DND-41 (cell line): ENCODE measurements around the gene PKN3.
A peak's percentile ranks its signal among the peaks of the same experiment; 100 is the strongest.
"Not testable (repeated sequence)": the region's sequence is repeated elsewhere in the genome, so short reads cannot be mapped to it uniquely, and the experiment has no call there.

Source experiments
- ATAC-seq: fragments of 200-7000 bp; cut with Tn5 transposase; 3 replicates; pipeline ENCODE4 v1.9.1; 2021; ENCODE audit warnings: low read depth; ENCODE audit not compliant: insufficient read depth
- DNase-seq: peaks from one replicate; pipeline ENCODE4 v3.0.0-alpha.2; 2020
- H2AFZ ChIP-seq: 2 replicates; pipeline ENCODE4 v1.6.0; 2012; ENCODE audit warnings: low read depth, low read length
- H3K27ac ChIP-seq: 2 replicates; pipeline ENCODE4 v1.5.1; 2012; ENCODE audit warnings: low read length, inconsistent platforms
- H3K27me3 ChIP-seq: fragments of 200-600 bp; sonication (generic); 2 replicates; pipeline ENCODE4 v1.6.0; 2012; ENCODE audit warnings: low read length, mild to moderate bottlenecking, inconsistent platforms; ENCODE audit not compliant: insufficient read depth, poor library complexity
- H3K36me3 ChIP-seq: 2 replicates; pipeline ENCODE4 v1.5.1; 2012; ENCODE audit warnings: low read length, inconsistent platforms; ENCODE audit not compliant: insufficient read depth
- H3K4me1 ChIP-seq: 2 replicates; pipeline ENCODE4 v1.5.1; 2012; ENCODE audit warnings: mild to moderate bottlenecking, low read length; ENCODE audit not compliant: insufficient read depth
- H3K4me2 ChIP-seq: 2 replicates; pipeline ENCODE4 v1.6.0; 2012; ENCODE audit warnings: mild to moderate bottlenecking, moderate library complexity, low read length, inconsistent platforms; ENCODE audit not compliant: insufficient read depth
- H3K4me3 ChIP-seq, 2 experiments: fragments of 200-600 bp in 1 of 2; shearing (Covaris generic) in 1 of 2; 2 replicates each; pipeline ENCODE4 v1.5.1; 2012 to 2016; ENCODE audit warnings: inconsistent platforms in 2 of 2, low read length in 2 of 2, mild to moderate bottlenecking in 2 of 2, low read depth in 1 of 2, moderate library complexity in 1 of 2
- H3K79me2 ChIP-seq: 2 replicates; pipeline ENCODE4 v1.6.0; 2012; ENCODE audit warnings: low read length, inconsistent platforms; ENCODE audit not compliant: insufficient read depth
- H3K9ac ChIP-seq: 2 replicates; pipeline ENCODE4 v1.6.0; 2012; ENCODE audit warnings: low read depth, mild to moderate bottlenecking, inconsistent platforms, low read length, moderate library complexity
- H3K9me3 ChIP-seq: 2 replicates; pipeline ENCODE4 v1.5.1; 2012; ENCODE audit warnings: low read length, moderate library complexity, mild to moderate bottlenecking, inconsistent platforms; ENCODE audit not compliant: insufficient read depth, severe bottlenecking
- H4K20me1 ChIP-seq: 2 replicates; pipeline ENCODE4 v1.6.0; 2012; ENCODE audit warnings: low read length; ENCODE audit not compliant: insufficient read depth
- EZH2 ChIP-seq: IDR thresholded peaks from 3 replicates; pipeline ENCODE4 v1.6.1; 2012; ENCODE audit warnings: borderline replicate concordance, low read depth, mild to moderate bottlenecking, moderate library complexity, low read length, inconsistent platforms; ENCODE audit not compliant: severe bottlenecking
- TF ChIP-seq, protein P1 (sequence below): IDR thresholded peaks from 2 replicates; pipeline ENCODE4 v1.5.1; 2012; ENCODE audit warnings: borderline replicate concordance, low read length, moderate library complexity, mild to moderate bottlenecking; ENCODE audit not compliant: poor library complexity, severe bottlenecking; ENCODE audit errors: extremely low read depth

Gene PKN3

DNA sequence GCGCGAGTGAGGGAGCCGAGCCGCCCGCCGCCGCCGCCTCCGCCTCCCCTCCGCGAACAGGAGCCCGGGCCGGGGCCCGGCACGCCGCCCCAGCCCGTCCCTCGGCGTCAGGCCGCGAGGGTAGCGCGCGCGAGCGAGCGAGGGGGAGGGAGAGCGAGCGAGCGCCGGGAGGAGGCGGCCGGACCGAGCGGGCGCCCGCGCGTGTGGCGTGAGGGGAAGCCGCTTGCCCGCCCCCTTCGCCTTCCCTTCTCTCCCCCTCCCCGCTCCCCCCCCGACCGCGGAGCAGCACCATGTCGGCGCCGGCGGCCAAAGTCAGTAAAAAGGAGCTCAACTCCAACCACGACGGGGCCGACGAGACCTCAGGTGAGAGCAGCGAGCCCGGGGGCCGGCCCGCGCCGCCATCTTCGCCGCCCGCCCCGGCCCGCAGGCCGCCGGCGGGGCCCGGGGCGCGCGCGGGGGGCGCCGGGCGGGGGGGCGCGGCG is 13.0 kb upstream of the PKN3 start:
- H3K4me2 ChIP-seq = no peak overlapping the region
- H2AFZ ChIP-seq = no peak overlapping the region
- H3K9ac ChIP-seq = peak overlapping the region; percentile 84
- TF ChIP-seq EZH2 = no peak
- TF ChIP-seq, protein P1, sequence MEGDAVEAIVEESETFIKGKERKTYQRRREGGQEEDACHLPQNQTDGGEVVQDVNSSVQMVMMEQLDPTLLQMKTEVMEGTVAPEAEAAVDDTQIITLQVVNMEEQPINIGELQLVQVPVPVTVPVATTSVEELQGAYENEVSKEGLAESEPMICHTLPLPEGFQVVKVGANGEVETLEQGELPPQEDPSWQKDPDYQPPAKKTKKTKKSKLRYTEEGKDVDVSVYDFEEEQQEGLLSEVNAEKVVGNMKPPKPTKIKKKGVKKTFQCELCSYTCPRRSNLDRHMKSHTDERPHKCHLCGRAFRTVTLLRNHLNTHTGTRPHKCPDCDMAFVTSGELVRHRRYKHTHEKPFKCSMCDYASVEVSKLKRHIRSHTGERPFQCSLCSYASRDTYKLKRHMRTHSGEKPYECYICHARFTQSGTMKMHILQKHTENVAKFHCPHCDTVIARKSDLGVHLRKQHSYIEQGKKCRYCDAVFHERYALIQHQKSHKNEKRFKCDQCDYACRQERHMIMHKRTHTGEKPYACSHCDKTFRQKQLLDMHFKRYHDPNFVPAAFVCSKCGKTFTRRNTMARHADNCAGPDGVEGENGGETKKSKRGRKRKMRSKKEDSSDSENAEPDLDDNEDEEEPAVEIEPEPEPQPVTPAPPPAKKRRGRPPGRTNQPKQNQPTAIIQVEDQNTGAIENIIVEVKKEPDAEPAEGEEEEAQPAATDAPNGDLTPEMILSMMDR = no peak
- peaks cover 44% of the 10 kb centered on the region for H3K36me3 ChIP-seq
- H4K20me1 ChIP-seq = peaks cover 31% of the 10 kb centered on the region
- H3K79me2 ChIP-seq = peaks cover 46% of the 10 kb centered on the region
- H3K9me3 ChIP-seq = no peaks in the 10 kb centered on the region
- no peaks in the 10 kb centered on the region for H3K27me3 ChIP-seq
- H3K27ac ChIP-seq = peak overlapping the region; percentile 78
- H3K4me1 ChIP-seq = peaks cover 60% of the 10 kb centered on the region
- ATAC-seq = peak; percentile 1; the same call in 1 of the 3 replicates
- DNase-seq = no peak
- peak overlapping the region; percentile 38 to 88; a peak in 3 of 4 replicates for H3K4me3 ChIP-seq

GRCh38 chr9:128689820-128690683 is 12.3 kb upstream of the PKN3 start:
- Histone ChIP-seq H3K79me2 (peaks cover 46% of the 10 kb centered on the region), H2AFZ (no peak overlapping the region; the same call in 1 of the 2 replicates), H3K27me3 (no peaks in the 10 kb centered on the region), H3K27ac (peak overlapping the region; percentile 86), H3K9me3 (no peaks in the 10 kb centered on the region), H3K9ac (peak overlapping the region; percentile 84), H3K4me3 (peak overlapping the region; percentile 79 to 88; a peak in 3 of 4 replicates), H3K4me1 (peaks cover 52% of the 10 kb centered on the region), H3K36me3 (peaks cover 47% of the 10 kb centered on the region), H4K20me1 (peaks cover 31% of the 10 kb centered on the region), H3K4me2 (peak overlapping the region; percentile 64)
- ATAC-seq (no peak), DNase-seq (peak; percentile 68)
- TF ChIP-seq EZH2 = no peak
- TF ChIP-seq, protein P1 = no peak

GRCh38 chr9:128690684-128691034 is 11.6 kb upstream of the PKN3 start:
- ATAC-seq (no peak), DNase-seq (no peak)
- H3K4me3 ChIP-seq = peak overlapping the region; percentile 79 to 88; a peak in 3 of 4 replicates
- no peaks in the 10 kb centered on the region for H3K9me3 ChIP-seq
- H3K4me2 ChIP-seq = peak overlapping the region; percentile 64
- no peaks in the 10 kb centered on the region for H3K27me3 ChIP-seq
- peaks cover 31% of the 10 kb centered on the region for H4K20me1 ChIP-seq
- H3K27ac ChIP-seq = peak overlapping the region; percentile 86
- peaks cover 46% of the 10 kb centered on the region for H3K4me1 ChIP-seq
- peak overlapping the region; percentile 84 for H3K9ac ChIP-seq
- no peak for TF ChIP-seq EZH2
- TF ChIP-seq, protein P1 = no peak
- peaks cover 50% of the 10 kb centered on the region for H3K36me3 ChIP-seq
- peaks cover 46% of the 10 kb centered on the region for H3K79me2 ChIP-seq
- no peak overlapping the region for H2AFZ ChIP-seq

- Histone ChIP-seq H3K79me2 (peaks cover 39% of the 10 kb centered on the region), H4K20me1 (peaks cover 35% of the 10 kb centered on the region), H3K36me3 (peaks cover 61% of the 10 kb centered on the region), H3K4me1 (peaks cover 23% of the 10 kb centered on the region)
- DNase-seq, ATAC-seq, H3K27ac ChIP-seq, H3K9me3 ChIP-seq, H3K9ac ChIP-seq, H3K4me2 ChIP-seq, H2AFZ ChIP-seq, H3K4me3 ChIP-seq, H3K27me3 ChIP-seq: not testable (repeated sequence)
These were observed 8.6 kb upstream of the PKN3 start for GRCh38 chr9:128693738-128694137.
